HepG2 (cell line): ENCODE measurements around the gene HIVEP2. TPM values are rescaled to one million over a fixed set of nuclear protein-coding genes. Genes with fewer than 3 reads are reported as not detected.

ENCODE experiments used
- ATAC-seq: fragments of 200-7000 bp; cut with Tn5 transposase; 3 replicates; pipeline ENCODE4 v1.9.1; 2020; ENCODE audit warnings: mild to moderate bottlenecking, moderate library complexity
- BruUV-seq: library from RNA; stranded (reverse); fragments of 400-500 nt; replicated peaks from 2 replicates; lab custom pipeline; 2021; lab: Mats Ljungman, UMichigan
- CTCF ChIA-PET: fragments of 300-600 bp; formaldehyde crosslinking; extraction: SDS; loops from one replicate; lab custom pipeline; 2021; ENCODE audit warnings: low total read pairs, inconsistent platforms, low intra/inter-chr PET ratio; lab: Yijun Ruan, JAX
- POLR2A ChIA-PET: fragments of 350-600 bp; sonication (Branson Sonifier 250); formaldehyde crosslinking; loops from one replicate; lab custom pipeline; 2020; ENCODE audit warnings: antibody characterized with exemption, inconsistent platforms; lab: Yijun Ruan, JAX
- DNase-seq: peaks from one replicate; pipeline ENCODE4 v3.0.0-alpha.2; 2015; ENCODE audit warnings: low spot score
- FAIRE-seq: peaks from 3 replicates; lab custom pipeline; 2011; peaks lifted over from hg19 to GRCh38; lab: Jason Lieb, UNC
- H2AFZ ChIP-seq: one replicate; pipeline ENCODE4 v1.6.1; 2011; ENCODE audit warnings: low read length, inconsistent platforms
- H3K27ac ChIP-seq: fragments of 300-600 bp; 3 replicates; pipeline ENCODE4 v1.8.0; 2011; ENCODE audit warnings: mixed run types, mild to moderate bottlenecking, mixed read lengths, low read length, inconsistent platforms; ENCODE audit not compliant: insufficient read depth; ENCODE audit errors: extremely low read length
- H3K27me3 ChIP-seq, 2 experiments: fragments of 200-600 bp in 1 of 2; 2 replicates in 1 of 2; 3 replicates in 1 of 2; pipeline versions ENCODE4 v1.6.0 to v1.8.0; 2011; ENCODE audit warnings: low read length in 2 of 2, mild to moderate bottlenecking in 2 of 2, moderate library complexity in 2 of 2, inconsistent platforms in 1 of 2; ENCODE audit not compliant: insufficient read depth in 2 of 2, control insufficient read depth in 1 of 2
- H3K36me3 ChIP-seq, 2 experiments: fragments of 200-600 bp in 1 of 2; replicated peaks in 1 of 2; 2 replicates in 1 of 2; 3 replicates in 1 of 2; pipeline versions ENCODE4 v1.5.1 to v1.8.0; 2011; ENCODE audit warnings: low read length in 2 of 2, inconsistent platforms in 1 of 2; ENCODE audit not compliant: insufficient read depth in 2 of 2, control insufficient read depth in 1 of 2
- H3K4me1 ChIP-seq: 2 replicates; pipeline ENCODE4 v1.5.1; 2012; ENCODE audit warnings: low read length, inconsistent platforms; ENCODE audit not compliant: insufficient read depth
- H3K4me2 ChIP-seq: 2 replicates; pipeline ENCODE4 v1.6.0; 2011; ENCODE audit warnings: low read depth, low read length, inconsistent platforms
- H3K4me3 ChIP-seq, 3 experiments: fragments of 200-600 bp in 1 of 3; sonication (generic), shearing (Covaris generic) in 1 of 3; replicated peaks in 1 of 3; 2 replicates each; pipeline ENCODE4 v1.5.1; 2011 to 2016; ENCODE audit warnings: low read length in 3 of 3, inconsistent platforms in 2 of 3, low read depth in 2 of 3, mild to moderate bottlenecking in 2 of 3, control low read depth in 1 of 3, mixed read lengths in 1 of 3; ENCODE audit not compliant: insufficient read depth in 1 of 3
- H3K79me2 ChIP-seq: one replicate; pipeline ENCODE4 v1.6.1; 2011; ENCODE audit warnings: low read length, inconsistent platforms; ENCODE audit not compliant: insufficient read depth
- H3K9ac ChIP-seq: 2 replicates; pipeline ENCODE4 v1.6.0; 2011; ENCODE audit warnings: mild to moderate bottlenecking, low read depth, low read length, inconsistent platforms; ENCODE audit not compliant: insufficient read depth
- H3K9me3 ChIP-seq: 2 replicates; pipeline ENCODE4 v1.5.1; 2012; ENCODE audit warnings: mild to moderate bottlenecking, low read length
- H4K20me1 ChIP-seq: 2 replicates; pipeline ENCODE4 v1.6.0; 2011; ENCODE audit warnings: inconsistent platforms, mild to moderate bottlenecking, low read length, moderate library complexity; ENCODE audit not compliant: insufficient read depth
- CEBPB ChIP-seq: IDR thresholded peaks from 2 replicates; pipeline ENCODE4 v1.6.1; 2011; ENCODE audit warnings: low read depth, low read length, improper control_type of control experiment, borderline replicate concordance
- FOXA1 ChIP-seq, 2 experiments: fragments of 450-650 bp in 1 of 2; sonication (generic) in 1 of 2; formaldehyde crosslinking in 1 of 2; IDR thresholded peaks; 2 replicates each; pipeline versions ENCODE4 v1.4.0 to v1.6.1; 2016 to 2020; ENCODE audit warnings: missing genetic modification reagents in 1 of 2
- FOXA3 ChIP-seq: IDR thresholded peaks from 2 replicates; pipeline ENCODE4 v1.6.1; 2016; ENCODE audit warnings: missing genetic modification reagents, missing compliant biosample characterization
- HNF4A ChIP-seq: sonication (generic); formaldehyde crosslinking; IDR thresholded peaks from 2 replicates; pipeline ENCODE4 v1.4.0; 2020; ENCODE audit warnings: missing genetic modification reagents
- JUN ChIP-seq: sonication (generic); formaldehyde crosslinking; IDR thresholded peaks from 2 replicates; pipeline ENCODE4 v1.4.0; 2020; ENCODE audit warnings: mild to moderate bottlenecking, missing genetic modification reagents
- POGZ ChIP-seq: sonication (generic); formaldehyde crosslinking; IDR thresholded peaks from 2 replicates; pipeline ENCODE4 v1.4.0; 2020; ENCODE audit warnings: mild to moderate bottlenecking, missing genetic modification reagents
- SALL1 ChIP-seq: sonication (generic); formaldehyde crosslinking; IDR thresholded peaks from 2 replicates; pipeline ENCODE4 v1.8.0; 2022; ENCODE audit warnings: mild to moderate bottlenecking, missing genetic modification reagents
- ZBED4 ChIP-seq: sonication (generic); formaldehyde crosslinking; IDR thresholded peaks from 2 replicates; pipeline ENCODE4 v1.4.0; 2020; ENCODE audit warnings: missing genetic modification reagents, borderline replicate concordance
- ZMYM2 ChIP-seq: sonication (generic); formaldehyde crosslinking; IDR thresholded peaks from 2 replicates; pipeline ENCODE4 v1.8.0; 2022; ENCODE audit warnings: mild to moderate bottlenecking, missing genetic modification reagents
- WGBS: methylation state at CpG from one replicate; pipeline ENCODE4 v1.1.6; 2017; ENCODE audit warnings: low lambda C conversion rate; 5-methylcytosine and 5-hydroxymethylcytosine counted together
- in situ Hi-C: cut with HindIII; loops from 2 replicates; pipeline ENCODE4 v1.10.0; 2017; ENCODE audit warnings: low pct_unique_long_range_greater_than_20kb; ENCODE audit not compliant: extremely low pct_ligation_motif_present
- intact Hi-C: fragments of 100-400 bp; cut with micrococcal nuclease; formaldehyde crosslinking; loops from one replicate; pipeline ENCODE4 v1.10.0; 2022; ENCODE audit not compliant: unreplicated experiment
- polyA plus RNA-seq, 8 experiments: library from polyadenylated mRNA; depleted of rRNA in 3 of 8; stranded (reverse) in 7 of 8; unstranded in 1 of 8; fragments of >200 nt; fragmentation: Illumina TruSeq in 4 of 8; extraction: Trizol in 4 of 8; gene quantifications; 2 replicates each; pipeline versions ENCODE4 v1.2.1 to v1.2.3, GENCODE V29; 2011 to 2016; ENCODE audit warnings: low read depth in 4 of 8, missing spikeins in 1 of 8, mixed read lengths in 1 of 8; ENCODE audit not compliant: insufficient read depth in 1 of 8
- total RNA-seq, 5 experiments: library from RNA; depleted of rRNA; stranded (reverse); fragments of >200 nt; fragmentation: Illumina TruSeq; extraction: Trizol; gene quantifications; 2 replicates each; pipeline ENCODE4 v1.2.3, GENCODE V29; 2016; ENCODE audit warnings: low read depth in 1 of 5
- TF ChIP-seq, protein P1 (sequence below): sonication (generic); formaldehyde crosslinking; IDR thresholded peaks from 2 replicates; pipeline ENCODE4 v1.4.0; 2020; ENCODE audit warnings: missing genetic modification reagents, mild to moderate bottlenecking, borderline replicate concordance
- TF ChIP-seq, protein P2 (sequence below): sonication (generic); formaldehyde crosslinking; IDR thresholded peaks from 2 replicates; pipeline ENCODE4 v1.4.0; 2020; ENCODE audit warnings: missing genetic modification reagents, low read depth, mild to moderate bottlenecking, borderline replicate concordance

Gene HIVEP2
- total and polyA plus RNA-seq, 2 of the 13 experiments (the other 11 are each of a cell fraction or from before 2014, with no cell fraction given): 3.4 to 12.9 TPM

DNA sequence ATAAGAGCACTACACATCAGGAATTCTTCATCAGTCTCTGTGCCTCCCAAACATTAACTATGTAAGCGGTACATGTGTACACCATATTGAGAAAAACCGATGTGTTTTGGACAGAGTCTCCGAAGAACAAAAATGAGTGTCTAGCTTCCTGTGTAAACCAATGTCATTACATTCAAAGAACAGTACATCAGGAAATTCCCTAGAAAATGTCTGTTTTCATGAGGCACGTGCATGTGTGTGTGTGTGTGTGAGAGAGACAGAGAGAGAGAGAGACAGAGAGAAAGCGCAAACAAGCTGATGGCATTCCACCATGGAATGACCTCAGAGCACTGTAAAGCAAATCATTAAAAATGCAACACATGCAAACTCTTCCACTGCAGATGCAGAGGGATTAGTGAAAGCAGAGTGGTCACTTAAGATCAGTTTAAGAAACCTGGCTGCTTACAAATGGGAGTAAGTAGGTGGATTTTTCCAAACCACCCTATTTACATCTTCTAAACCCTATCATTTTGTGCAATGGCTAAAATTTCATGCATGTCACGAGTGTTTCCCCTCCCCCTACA lies 133.9 kb downstream of the HIVEP2 start (continued):
- TF ChIP-seq, protein P1, sequence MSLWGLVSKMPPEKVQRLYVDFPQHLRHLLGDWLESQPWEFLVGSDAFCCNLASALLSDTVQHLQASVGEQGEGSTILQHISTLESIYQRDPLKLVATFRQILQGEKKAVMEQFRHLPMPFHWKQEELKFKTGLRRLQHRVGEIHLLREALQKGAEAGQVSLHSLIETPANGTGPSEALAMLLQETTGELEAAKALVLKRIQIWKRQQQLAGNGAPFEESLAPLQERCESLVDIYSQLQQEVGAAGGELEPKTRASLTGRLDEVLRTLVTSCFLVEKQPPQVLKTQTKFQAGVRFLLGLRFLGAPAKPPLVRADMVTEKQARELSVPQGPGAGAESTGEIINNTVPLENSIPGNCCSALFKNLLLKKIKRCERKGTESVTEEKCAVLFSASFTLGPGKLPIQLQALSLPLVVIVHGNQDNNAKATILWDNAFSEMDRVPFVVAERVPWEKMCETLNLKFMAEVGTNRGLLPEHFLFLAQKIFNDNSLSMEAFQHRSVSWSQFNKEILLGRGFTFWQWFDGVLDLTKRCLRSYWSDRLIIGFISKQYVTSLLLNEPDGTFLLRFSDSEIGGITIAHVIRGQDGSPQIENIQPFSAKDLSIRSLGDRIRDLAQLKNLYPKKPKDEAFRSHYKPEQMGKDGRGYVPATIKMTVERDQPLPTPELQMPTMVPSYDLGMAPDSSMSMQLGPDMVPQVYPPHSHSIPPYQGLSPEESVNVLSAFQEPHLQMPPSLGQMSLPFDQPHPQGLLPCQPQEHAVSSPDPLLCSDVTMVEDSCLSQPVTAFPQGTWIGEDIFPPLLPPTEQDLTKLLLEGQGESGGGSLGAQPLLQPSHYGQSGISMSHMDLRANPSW (CRISPR knock-in tag): no peak
- TF ChIP-seq POGZ (no peak), ZMYM2 (CRISPR knock-in tag) (no peak), JUN (CRISPR knock-in tag) (no peak), HNF4A (CRISPR knock-in tag) (no peak)

DNA sequence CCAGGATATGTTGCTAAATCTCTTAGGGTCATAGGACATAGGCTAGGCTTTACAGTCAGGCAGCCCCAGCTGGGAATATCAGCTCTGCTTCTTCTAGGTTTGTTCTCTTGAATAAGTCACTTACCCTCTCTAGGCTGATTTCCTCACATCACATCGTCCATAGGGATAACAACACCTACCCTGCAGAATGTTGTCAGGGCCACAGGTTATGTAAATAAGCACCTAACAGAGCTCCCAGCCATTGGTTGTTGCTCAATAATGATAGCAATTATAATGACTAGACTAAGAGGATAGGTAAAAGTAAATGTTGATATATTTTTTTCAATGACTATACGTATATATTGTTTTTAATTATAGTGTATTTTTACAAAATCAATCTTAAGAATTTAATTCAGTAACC lies 135.0 kb downstream of the HIVEP2 start:
- Histone ChIP-seq H3K36me3 (0 out of 5 replicates have a peak, but pooled peaks cover 0 to 4% of the 10 kb centered on the region in 2 experiments), H3K4me3 (no peak overlapping the region), H4K20me1 (0 out of 2 replicates have a peak, but pooled peaks cover 3% of the 10 kb centered on the region), H2AFZ (no peak overlapping the region), H3K27ac (no peak overlapping the region), H3K4me2 (no peak overlapping the region), H3K4me1 (no peaks in the 10 kb centered on the region), H3K9me3 (no peaks in the 10 kb centered on the region), H3K79me2 (no peaks in the 10 kb centered on the region), H3K9ac (no peak overlapping the region), H3K27me3 (no peaks in the 10 kb centered on the region)
- intact Hi-C loops: no loop called here
- ChIA-PET POLR2A (no interaction called here), CTCF (no interaction called here)
- no TSS peak for BruUV-seq
- DNase-seq (peak; percentile 20), ATAC-seq (no peak; the same call in 2 of the 3 replicates), FAIRE-seq (no peak)
- in situ Hi-C loops: no loop called here
- TF ChIP-seq CEBPB (peak; percentile 56; the same call in 1 of the 2 replicates), SALL1 (CRISPR knock-in tag) (no peak), FOXA3 (CRISPR knock-in tag) (0 out of 2 replicates have a peak, but pooled peaks have one; percentile 25), FOXA1 (IDR thresholded peaks at IDR 0.05) (no peak), FOXA1 (CRISPR knock-in tag; IDR thresholded peaks at IDR 0.05) (peak; percentile 9; the same call in 1 of the 2 replicates), ZBED4 (no peak)
- TF ChIP-seq, protein P2, sequence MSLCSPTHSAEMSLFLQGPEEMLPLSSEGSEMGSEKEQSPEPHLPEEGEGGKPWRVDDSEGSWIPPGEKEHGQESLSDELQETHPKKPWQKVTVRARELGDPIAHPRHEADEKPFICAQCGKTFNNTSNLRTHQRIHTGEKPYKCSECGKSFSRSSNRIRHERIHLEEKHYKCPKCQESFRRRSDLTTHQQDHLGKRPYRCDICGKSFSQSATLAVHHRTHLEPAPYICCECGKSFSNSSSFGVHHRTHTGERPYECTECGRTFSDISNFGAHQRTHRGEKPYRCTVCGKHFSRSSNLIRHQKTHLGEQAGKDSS (CRISPR knock-in tag): no peak
- WGBS: 70% methylated on average over 2 of the region's 2 CpGs
